IgD-negative memory B cell (primary cell): Measurements from ENCODE around the gene ZNF438. TPM values are rescaled to one million over a fixed set of nuclear protein-coding genes. Genes with fewer than 3 reads are reported as not detected.
"Not testable (repeated sequence)": the region's sequence is repeated elsewhere in the genome, so short reads cannot be mapped to it uniquely, and the experiment has no call there.

ENCODE experiments used
- H3K27ac Mint-ChIP-seq, 3 donors: one replicate each; pipeline ENCODE4 v1.8.0; 2020 to 2022; ENCODE audit warnings: mild to moderate bottlenecking in 3 of 3, mixed read lengths in 3 of 3, moderate library complexity in 1 of 3
- H3K27me3 Mint-ChIP-seq: one replicate; pipeline ENCODE4 v1.8.0; 2021; ENCODE audit warnings: mixed read lengths
- H3K36me3 Mint-ChIP-seq: one replicate; pipeline ENCODE4 v1.8.0; 2020; ENCODE audit warnings: mild to moderate bottlenecking, mixed read lengths
- H3K4me1 Mint-ChIP-seq, 3 donors: one replicate each; pipeline ENCODE4 v1.8.0; 2020 to 2022; ENCODE audit warnings: mixed read lengths in 3 of 3, mild to moderate bottlenecking in 1 of 3
- H3K4me3 Mint-ChIP-seq, 4 donors: one replicate each; pipeline ENCODE4 v1.8.0; 2020 to 2022; ENCODE audit warnings: mild to moderate bottlenecking in 4 of 4, mixed read lengths in 4 of 4, moderate library complexity in 3 of 4
- H3K9me3 Mint-ChIP-seq, 3 donors: one replicate each; pipeline ENCODE4 v1.8.0; 2020 to 2021; ENCODE audit warnings: mixed read lengths in 3 of 3, mild to moderate bottlenecking in 1 of 3
- polyA plus RNA-seq: library from polyadenylated mRNA; unstranded; fragments of 300-500 nt; fragmentation: Illumina TruSeq; gene quantifications from one replicate; pipeline ENCODE4 v1.2.3, GENCODE V29; 2021

Gene ZNF438
- polyA plus RNA-seq, 1 donor from 2014 or later, result 4.0 TPM

DNA sequence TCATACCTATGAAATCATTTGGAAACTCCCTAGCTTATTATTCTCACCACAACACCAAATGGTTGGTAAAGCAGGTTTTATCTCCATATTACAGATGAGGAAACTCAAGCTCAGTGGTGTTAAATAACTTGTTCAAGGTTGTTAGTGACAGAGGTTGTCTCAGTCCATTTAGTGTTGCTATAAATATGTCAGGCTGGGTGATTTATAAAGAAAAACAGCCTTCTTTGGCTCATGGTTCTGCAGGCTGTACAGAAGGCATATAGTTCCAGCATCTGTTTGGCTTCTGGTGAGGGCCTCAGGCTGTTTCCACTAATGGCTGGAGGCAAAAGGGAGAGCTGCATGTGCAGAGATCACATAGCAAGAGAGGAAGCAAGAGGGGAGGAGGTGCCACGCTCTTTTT lies 96.6 kb downstream of the ZNF438 start:
- Mint-ChIP-seq H3K27ac (no peak overlapping the region), H3K4me1 (no peaks in the 10 kb centered on the region), H3K27me3 (no peaks in the 10 kb centered on the region), H3K9me3 (peaks cover 0 to 4% (median 0%) of the 10 kb centered on the region in 3 donors), H3K4me3 (no peak overlapping the region), H3K36me3 (peaks cover 11% of the 10 kb centered on the region)

- peaks cover 0 to 4% (median 0%) of the 10 kb centered on the region in 3 donors for H3K9me3 Mint-ChIP-seq
- H3K4me1 Mint-ChIP-seq, result peaks cover 0 to 4% (median 0%) of the 10 kb centered on the region in 3 donors
- H3K27me3 Mint-ChIP-seq, result no peaks in the 10 kb centered on the region
- H3K36me3 Mint-ChIP-seq, result peaks cover 7% of the 10 kb centered on the region
- H3K4me3 Mint-ChIP-seq, result no peak overlapping the region
- H3K27ac Mint-ChIP-seq, result no peak overlapping the region
Measured at GRCh38 chr10:30931094-30931493, 100.6 kb downstream of the ZNF438 start.

DNA sequence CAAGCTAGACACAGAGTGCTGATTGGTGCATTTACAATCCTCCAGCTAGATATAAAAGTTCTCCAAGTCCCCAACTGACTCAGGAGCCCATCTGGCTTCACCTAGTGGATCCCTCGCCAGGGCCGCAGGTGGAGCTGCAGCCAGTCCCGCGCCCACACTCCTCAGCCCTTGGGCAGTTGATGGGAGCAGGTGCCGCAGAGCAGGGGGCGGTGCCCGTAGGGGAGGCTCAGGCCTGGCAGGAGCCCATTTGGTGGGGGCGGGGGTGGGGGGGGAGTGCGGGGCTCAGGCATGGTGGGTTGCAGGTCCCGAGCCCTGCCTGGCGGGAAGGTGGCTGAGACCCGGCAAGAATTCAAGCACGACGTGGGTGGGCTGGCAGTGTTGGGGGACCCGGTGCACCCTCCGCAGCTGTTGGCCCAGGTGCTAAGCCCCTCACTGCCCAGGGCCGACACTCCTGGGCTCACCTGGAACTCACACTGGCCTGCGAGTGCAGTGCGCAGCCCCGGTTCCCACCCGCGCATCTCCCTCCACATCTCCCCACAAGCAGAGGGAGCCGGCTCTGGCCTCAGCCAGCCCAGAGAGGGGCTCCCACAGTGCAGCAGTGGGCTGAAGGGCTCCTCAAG lies 101.7 kb downstream of the ZNF438 start:
- Mint-ChIP-seq H3K4me1 (peaks cover 0 to 4% (median 0%) of the 10 kb centered on the region in 3 donors), H3K36me3 (peaks cover 9% of the 10 kb centered on the region), H3K27me3 (no peaks in the 10 kb centered on the region), H3K27ac (peak overlapping the region in 1 of 3 donors; percentile 27), H3K9me3 (peaks cover 2 to 7% (median 4%) of the 10 kb centered on the region in 3 donors), H3K4me3 (no peak overlapping the region)

- Mint-ChIP-seq H3K9me3 (peaks cover 7 to 11% (median 9%) of the 10 kb centered on the region in 3 donors), H3K4me3 (peak overlapping the region in 1 of 4 donors; percentile 14), H3K27ac (peak overlapping the region in 2 of 3 donors; percentile 27 to 39)
- not testable (repeated sequence) for H3K4me1 Mint-ChIP-seq, H3K27me3 Mint-ChIP-seq, H3K36me3 Mint-ChIP-seq
Measured at GRCh38 chr10:30929311-30929729, 102.3 kb downstream of the ZNF438 start.

GRCh38 chr10:30928742-30929141 lies 102.9 kb downstream of the ZNF438 start:
- Mint-ChIP-seq H3K27ac (no peak overlapping the region), H3K4me1 (peaks cover 0 to 4% (median 0%) of the 10 kb centered on the region in 3 donors), H3K4me3 (peak overlapping the region in 1 of 4 donors; percentile 14), H3K36me3 (peaks cover 3% of the 10 kb centered on the region), H3K27me3 (no peaks in the 10 kb centered on the region), H3K9me3 (peaks cover 11 to 14% (median 12%) of the 10 kb centered on the region in 3 donors)

DNA sequence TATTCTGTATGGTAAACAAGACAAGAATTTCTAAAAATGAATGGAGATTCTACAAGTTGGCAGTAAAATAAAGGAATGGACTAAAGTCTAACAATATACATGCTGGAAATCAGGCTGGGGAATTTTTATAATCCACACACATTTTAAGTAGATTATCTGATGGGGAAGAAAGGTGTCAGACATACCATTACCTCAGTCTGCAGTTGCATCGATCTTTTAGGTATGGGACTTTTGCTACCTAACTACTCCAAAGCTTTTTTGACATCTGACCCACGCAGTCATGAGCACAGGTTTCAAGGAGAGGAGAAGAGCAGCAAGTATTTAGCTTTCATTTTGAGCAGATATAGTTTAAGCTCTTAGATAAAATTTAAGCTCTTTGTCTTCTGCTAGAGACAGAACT lies 113.0 kb downstream of the ZNF438 start:
- Mint-ChIP-seq H3K4me3 (no peak overlapping the region), H3K9me3 (peaks cover 0 to 4% (median 4%) of the 10 kb centered on the region in 3 donors), H3K27ac (no peak overlapping the region), H3K27me3 (no peaks in the 10 kb centered on the region), H3K4me1 (no peaks in the 10 kb centered on the region), H3K36me3 (peaks cover 16% of the 10 kb centered on the region)

DNA sequence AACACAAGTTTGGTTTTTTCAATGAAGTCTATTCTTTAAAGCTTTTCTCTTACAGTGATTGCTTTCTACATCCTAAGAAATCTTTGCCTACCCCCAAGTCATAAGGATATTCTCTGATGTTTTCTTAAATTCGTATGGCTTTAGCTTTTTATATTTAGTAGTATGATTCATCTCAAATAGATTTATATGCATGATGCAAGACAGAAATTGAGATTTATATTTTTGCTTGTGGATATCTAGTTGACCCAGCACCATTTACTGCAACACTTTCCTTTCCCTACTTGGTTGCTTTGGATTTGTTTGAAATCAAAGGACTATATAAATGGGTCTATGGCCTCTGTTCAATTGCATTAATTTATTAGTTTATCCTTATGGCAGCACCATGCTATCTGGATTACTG lies 113.9 kb downstream of the ZNF438 start:
- Mint-ChIP-seq H3K27me3 (no peaks in the 10 kb centered on the region), H3K36me3 (peaks cover 13% of the 10 kb centered on the region)

DNA sequence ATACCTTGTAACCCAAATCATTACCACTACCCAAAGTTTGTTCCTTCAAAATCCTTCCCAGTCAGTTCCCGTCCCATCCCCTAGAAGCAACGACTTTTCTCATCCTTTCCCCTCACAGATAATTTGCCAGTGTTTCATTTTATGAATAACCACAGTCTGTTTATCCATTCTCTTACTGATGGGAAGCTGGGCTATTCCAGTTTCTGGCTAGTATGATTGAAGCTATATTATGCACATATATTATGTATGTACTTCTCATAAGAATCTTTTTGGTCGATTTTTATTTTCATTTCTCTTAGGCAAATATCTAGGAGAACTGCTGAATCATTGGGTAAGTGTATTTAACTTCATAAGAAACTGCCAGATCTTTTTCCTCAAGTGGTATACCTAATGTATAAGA lies 114.6 kb downstream of the ZNF438 start:
- H3K4me1 Mint-ChIP-seq, result no peaks in the 10 kb centered on the region
- H3K9me3 Mint-ChIP-seq, result peaks cover 0 to 4% (median 3%) of the 10 kb centered on the region in 3 donors
- peaks cover 13% of the 10 kb centered on the region for H3K36me3 Mint-ChIP-seq
- no peak overlapping the region for H3K4me3 Mint-ChIP-seq
- no peaks in the 10 kb centered on the region for H3K27me3 Mint-ChIP-seq
- no peak overlapping the region for H3K27ac Mint-ChIP-seq

More for the DNA sequence above, 113.9 kb downstream of the ZNF438 start:
- Mint-ChIP-seq H3K4me1 (no peaks in the 10 kb centered on the region), H3K27ac (no peak overlapping the region), H3K4me3 (no peak overlapping the region), H3K9me3 (peaks cover 0 to 4% (median 3%) of the 10 kb centered on the region in 3 donors)

GRCh38 chr10:30915146-30915545 lies 116.5 kb downstream of the ZNF438 start:
- H3K4me1 Mint-ChIP-seq, result no peaks in the 10 kb centered on the region
- H3K27ac Mint-ChIP-seq, result no peak overlapping the region
- H3K4me3 Mint-ChIP-seq, result no peak overlapping the region
- peaks cover 7% of the 10 kb centered on the region for H3K36me3 Mint-ChIP-seq
- no peaks in the 10 kb centered on the region for H3K27me3 Mint-ChIP-seq
- peaks cover 0 to 4% (median 3%) of the 10 kb centered on the region in 3 donors for H3K9me3 Mint-ChIP-seq

GRCh38 chr10:30911303-30911863 lies 120.3 kb downstream of the ZNF438 start:
- no peaks in the 10 kb centered on the region for H3K9me3 Mint-ChIP-seq
- no peak overlapping the region for H3K27ac Mint-ChIP-seq
- H3K27me3 Mint-ChIP-seq, result no peaks in the 10 kb centered on the region
- H3K4me3 Mint-ChIP-seq, result no peak overlapping the region
- H3K4me1 Mint-ChIP-seq, result no peaks in the 10 kb centered on the region
- H3K36me3 Mint-ChIP-seq, result peaks cover 11% of the 10 kb centered on the region

DNA sequence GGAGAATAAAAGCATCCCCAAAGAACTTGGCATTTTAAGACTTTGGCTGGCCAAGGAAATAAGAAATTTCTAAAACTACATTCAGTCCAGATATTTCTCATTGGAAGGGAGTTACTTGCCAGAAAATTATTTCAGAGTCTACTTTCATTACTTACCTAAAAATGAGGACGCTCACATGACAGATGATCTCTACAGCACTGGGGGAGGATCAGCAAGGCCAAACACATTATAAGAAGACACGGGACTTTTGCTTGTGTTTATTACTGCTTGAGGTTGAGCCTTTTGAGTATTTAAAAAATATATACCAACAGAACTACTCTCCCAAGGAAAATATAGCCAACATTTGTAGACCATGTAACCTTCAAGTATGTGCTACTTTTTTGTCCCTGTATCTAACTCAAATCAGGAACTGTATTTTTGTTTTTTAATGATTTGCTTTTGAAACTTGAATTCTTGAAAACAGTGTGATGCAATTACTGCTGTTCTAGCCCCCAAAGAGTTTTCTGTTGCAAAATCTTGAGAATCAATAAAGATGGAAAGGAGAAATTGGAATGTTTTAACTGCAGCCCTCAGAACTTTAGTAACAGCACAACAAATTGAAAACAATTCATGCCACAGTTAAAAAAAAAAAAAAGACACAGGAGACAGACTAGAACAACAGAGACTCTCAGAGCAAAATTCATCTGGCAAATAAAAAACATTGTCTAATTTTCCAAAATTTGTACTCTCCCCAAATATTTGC lies 128.1 kb downstream of the ZNF438 start:
- Mint-ChIP-seq H3K27me3 (no peaks in the 10 kb centered on the region), H3K9me3 (peaks cover 0 to 3% (median 2%) of the 10 kb centered on the region in 3 donors), H3K4me1 (no peaks in the 10 kb centered on the region), H3K36me3 (peaks cover 21% of the 10 kb centered on the region), H3K4me3 (no peak overlapping the region), H3K27ac (no peak overlapping the region)

GRCh38 chr10:30902621-30903396 lies 128.9 kb downstream of the ZNF438 start:
- Mint-ChIP-seq H3K4me1 (no peaks in the 10 kb centered on the region), H3K36me3 (peaks cover 19% of the 10 kb centered on the region), H3K9me3 (peaks cover 0 to 3% (median 2%) of the 10 kb centered on the region in 3 donors), H3K27me3 (no peaks in the 10 kb centered on the region), H3K27ac (no peak overlapping the region), H3K4me3 (no peak overlapping the region)

DNA sequence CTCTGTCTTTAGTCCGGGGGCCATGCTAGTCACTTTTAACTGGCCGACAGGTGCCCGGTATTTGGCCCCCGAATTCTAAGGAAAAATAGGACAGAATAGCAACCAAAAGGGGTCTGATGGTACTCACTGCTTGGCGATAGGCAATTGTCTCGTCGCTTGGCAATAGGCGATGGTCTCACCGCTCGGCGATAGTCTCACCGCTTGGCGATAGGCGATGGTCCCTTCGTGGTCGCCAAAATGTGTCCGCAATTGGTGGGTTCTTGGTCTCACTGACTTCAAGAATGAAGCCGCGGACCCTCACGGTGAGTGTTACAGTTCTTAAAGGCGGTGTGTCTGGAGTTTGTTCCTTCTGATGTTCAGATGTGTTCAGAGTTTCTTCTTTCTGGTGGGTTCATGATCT lies 130.2 kb downstream of the ZNF438 start:
- H3K36me3 Mint-ChIP-seq, result peaks cover 14% of the 10 kb centered on the region
- not testable (repeated sequence) for H3K9me3 Mint-ChIP-seq, H3K27me3 Mint-ChIP-seq, H3K4me1 Mint-ChIP-seq, H3K27ac Mint-ChIP-seq, H3K4me3 Mint-ChIP-seq

GRCh38 chr10:30898964-30899363 lies 132.7 kb downstream of the ZNF438 start:
- H3K4me3 Mint-ChIP-seq, result no peak overlapping the region
- H3K36me3 Mint-ChIP-seq, result peaks cover 8% of the 10 kb centered on the region
- H3K27me3 Mint-ChIP-seq, result no peaks in the 10 kb centered on the region
- H3K9me3 Mint-ChIP-seq, result peaks cover 0 to 3% (median 2%) of the 10 kb centered on the region in 3 donors
- H3K27ac Mint-ChIP-seq, result no peak overlapping the region
- no peaks in the 10 kb centered on the region for H3K4me1 Mint-ChIP-seq

DNA sequence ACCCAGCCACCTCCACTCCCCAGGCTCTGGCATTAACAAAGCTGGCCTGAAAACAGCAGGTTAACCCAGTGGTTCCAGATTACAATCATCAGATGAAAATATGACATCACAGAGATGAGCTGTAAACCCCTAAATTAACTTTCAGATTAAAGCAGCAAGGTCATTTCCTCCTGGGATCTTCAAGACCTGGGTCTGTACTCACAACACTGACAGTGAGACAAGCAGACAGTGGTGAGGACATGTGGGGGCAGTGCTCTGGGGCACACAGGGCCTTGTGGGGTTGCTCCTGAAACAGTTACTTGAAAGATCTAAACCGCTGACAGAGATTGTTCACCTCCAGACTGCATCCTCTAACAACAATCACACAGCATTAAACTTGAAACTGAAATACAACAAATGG lies 134.1 kb downstream of the ZNF438 start:
- Mint-ChIP-seq H3K4me1 (no peaks in the 10 kb centered on the region), H3K27ac (no peak overlapping the region), H3K27me3 (no peaks in the 10 kb centered on the region), H3K4me3 (no peak overlapping the region), H3K9me3 (peaks cover 0 to 3% (median 2%) of the 10 kb centered on the region in 3 donors), H3K36me3 (peaks cover 8% of the 10 kb centered on the region)
